Upper lobe of right lung (tissue), 1 donor: ENCODE measurements around the gene NR2C2AP. TPM values are rescaled to one million over a fixed set of nuclear protein-coding genes. Genes with fewer than 3 reads are reported as not detected.
"Not testable (repeated sequence)": the region's sequence is repeated elsewhere in the genome, so short reads cannot be mapped to it uniquely, and the experiment has no call there.

Experiments used
- ATAC-seq: fragments of 200-7000 bp; cut with Tn5 transposase; one replicate; pipeline ENCODE4 v1.9.1; 2020; ENCODE audit warnings: mild to moderate bottlenecking, moderate library complexity
- DNase-seq: peaks from one replicate; pipeline ENCODE4 v3.0.0-alpha.2; 2020
- H3K27ac ChIP-seq: fragments of 200-600 bp; one replicate; pipeline ENCODE4 v1.8.0; 2022
- H3K27me3 ChIP-seq: fragments of 200-600 bp; one replicate; pipeline ENCODE4 v1.8.0; 2022; ENCODE audit warnings: mild to moderate bottlenecking
- H3K36me3 ChIP-seq: fragments of 200-600 bp; one replicate; pipeline ENCODE4 v1.8.0; 2022
- H3K4me1 ChIP-seq: fragments of 200-600 bp; one replicate; pipeline ENCODE4 v1.8.0; 2022
- H3K4me3 ChIP-seq: fragments of 200-600 bp; one replicate; pipeline ENCODE4 v1.8.0; 2022; ENCODE audit warnings: mild to moderate bottlenecking
- H3K9me3 ChIP-seq: fragments of 200-600 bp; one replicate; pipeline ENCODE4 v1.8.0; 2022
- CTCF ChIP-seq: fragments of 200-600 bp; IDR thresholded peaks from one replicate; pipeline ENCODE4 v1.8.0; 2022; ENCODE audit warnings: antibody characterized with exemption
- intact Hi-C: fragments of 100-400 bp; cut with DNase I; formaldehyde crosslinking; loops from one replicate; pipeline ENCODE4 v1.11.0; 2022
- total RNA-seq: library from RNA; stranded (reverse); fragmentation: NEBNext Ultra II Directional; extraction: Animal tissue kit (Norgen Biotek cat#: 25700); gene quantifications from one replicate; pipeline ENCODE4 v1.2.1, GENCODE V29; 2021
- donor health status: DM: no; HTN: yes; CAD: no; lungs with severe emphysema.

NR2C2AP gene
- total RNA-seq, 1 donor from 2014 or later: 12.6 TPM

DNA sequence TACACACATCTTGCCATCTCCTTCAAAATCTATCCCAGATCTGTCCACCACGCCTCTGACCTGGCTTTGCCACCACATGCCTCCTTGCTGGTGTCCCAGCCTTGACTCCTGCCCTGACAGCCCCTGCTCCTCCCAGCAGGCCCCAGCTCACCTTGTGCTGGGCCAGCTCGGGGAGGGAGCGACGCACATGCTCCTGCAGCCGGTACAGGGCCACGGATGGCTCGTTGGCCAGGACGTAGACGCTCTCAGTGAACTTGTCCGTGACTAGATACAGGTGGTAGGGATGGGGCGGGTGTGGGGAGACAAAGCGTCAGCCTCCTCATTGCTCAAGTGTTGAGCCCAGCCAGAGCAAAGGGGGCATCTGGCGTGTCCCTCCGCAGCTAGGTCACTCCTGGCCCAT lies 16.5 kb downstream of the NR2C2AP start:
- intact Hi-C loops: no loop called here
- Histone ChIP-seq H3K9me3 (no peaks in the 10 kb centered on the region), H3K4me3 (no peak overlapping the region), H3K4me1 (peaks cover 25% of the 10 kb centered on the region), H3K36me3 (peaks cover 22% of the 10 kb centered on the region), H3K27me3 (no peaks in the 10 kb centered on the region), H3K27ac (no peak overlapping the region)
- TF ChIP-seq CTCF: no peak
- ATAC-seq (no peak), DNase-seq (no peak)

GRCh38 chr19:19185853-19186740 lies 17.1 kb downstream of the NR2C2AP start:
- ATAC-seq (peak; percentile 87), DNase-seq (no peak)
- H3K27ac ChIP-seq: no peak overlapping the region
- intact Hi-C loops: no loop called here
- no peaks in the 10 kb centered on the region for H3K9me3 ChIP-seq
- no peaks in the 10 kb centered on the region for H3K27me3 ChIP-seq
- peak; percentile 58 for TF ChIP-seq CTCF
- no peak overlapping the region for H3K4me3 ChIP-seq
- peaks cover 29% of the 10 kb centered on the region for H3K36me3 ChIP-seq
- peaks cover 22% of the 10 kb centered on the region for H3K4me1 ChIP-seq

- H3K27ac ChIP-seq: no peak overlapping the region
- peaks cover 30% of the 10 kb centered on the region for H3K36me3 ChIP-seq
- H3K27me3 ChIP-seq: no peaks in the 10 kb centered on the region
- H3K9me3 ChIP-seq: no peaks in the 10 kb centered on the region
- intact Hi-C loops: no loop called here
- TF ChIP-seq CTCF: no peak
- ATAC-seq (no peak), DNase-seq (no peak)
- H3K4me3 ChIP-seq: no peak overlapping the region
- no peaks in the 10 kb centered on the region for H3K4me1 ChIP-seq
Measured at GRCh38 chr19:19181488-19181998, 21.7 kb downstream of the NR2C2AP start.

DNA sequence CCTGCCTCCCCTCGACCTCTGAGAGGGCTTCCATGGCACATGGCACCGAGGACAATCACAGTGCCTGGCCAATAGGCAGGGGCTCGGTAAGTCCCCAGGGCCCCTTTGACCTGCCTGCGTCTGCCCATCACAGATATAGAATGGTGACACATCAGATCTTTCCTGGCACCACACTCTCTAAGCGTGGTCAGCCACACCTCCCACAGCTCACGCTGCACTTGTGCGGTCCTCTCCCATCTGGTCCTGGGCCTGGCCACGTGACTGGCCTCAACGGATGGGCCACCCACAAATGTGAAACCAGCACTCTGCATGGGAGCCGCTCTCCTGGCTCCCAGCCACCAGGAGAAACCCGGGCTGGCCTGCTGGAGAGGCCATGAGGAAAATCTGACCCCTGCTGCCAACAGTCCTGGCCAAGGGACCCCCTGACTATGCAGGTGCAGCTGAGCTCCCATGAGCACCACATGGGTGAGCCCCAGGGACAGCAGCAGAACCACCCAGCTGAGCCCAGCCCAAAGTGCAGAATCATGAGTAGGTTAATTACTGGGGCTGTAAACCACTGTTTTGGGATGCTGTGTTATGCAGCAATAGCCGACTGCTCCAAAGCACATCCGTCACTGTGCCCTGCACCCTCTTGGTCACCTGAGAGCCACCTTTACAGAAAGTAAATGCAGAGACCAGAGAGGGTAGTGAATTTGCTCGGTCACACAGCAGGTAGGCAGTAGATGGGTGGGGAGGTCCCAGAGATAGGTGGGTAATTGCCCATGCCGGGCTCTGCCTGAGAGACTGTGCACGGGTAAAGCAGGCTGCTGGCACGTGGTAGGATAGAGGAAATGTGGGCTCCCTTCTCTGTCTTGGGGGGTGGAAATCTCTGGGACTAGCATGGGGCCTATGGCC lies 23.4 kb downstream of the NR2C2AP start:
- Histone ChIP-seq H3K4me1 (no peaks in the 10 kb centered on the region), H3K4me3 (no peak overlapping the region), H3K27ac (no peak overlapping the region), H3K27me3 (no peaks in the 10 kb centered on the region), H3K36me3 (peaks cover 18% of the 10 kb centered on the region), H3K9me3 (no peaks in the 10 kb centered on the region)
- TF ChIP-seq CTCF: no peak
- ATAC-seq (no peak), DNase-seq (no peak)
- intact Hi-C loops: no loop called here

- Histone ChIP-seq H3K4me3 (no peak overlapping the region), H3K27me3 (no peaks in the 10 kb centered on the region), H3K9me3 (no peaks in the 10 kb centered on the region), H3K27ac (no peak overlapping the region), H3K36me3 (peaks cover 13% of the 10 kb centered on the region), H3K4me1 (no peaks in the 10 kb centered on the region)
- ATAC-seq (no peak), DNase-seq (no peak)
- intact Hi-C loops: no loop called here
- no peak for TF ChIP-seq CTCF
Measured at GRCh38 chr19:19176950-19177349, 26.3 kb downstream of the NR2C2AP start.

DNA sequence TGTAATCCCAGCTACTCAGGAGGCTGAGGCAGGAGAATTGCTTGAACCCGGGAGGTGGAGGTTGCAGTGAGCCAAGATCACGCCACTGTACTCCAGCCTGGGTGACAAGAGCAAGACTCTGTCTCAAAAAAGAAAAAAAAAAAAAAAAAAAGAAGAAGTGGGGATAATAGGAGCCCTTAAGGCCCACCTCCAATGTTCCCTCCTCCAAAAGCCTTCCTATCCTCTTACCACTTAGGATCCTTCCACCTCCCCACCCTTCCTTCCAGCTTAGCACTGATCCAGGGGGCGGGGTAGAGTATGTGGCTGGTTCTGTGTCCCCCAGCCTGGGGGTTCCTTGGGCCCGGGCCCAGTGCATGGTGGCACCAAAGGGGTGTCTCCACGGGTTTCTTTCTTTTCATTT lies 30.0 kb downstream of the NR2C2AP start:
- intact Hi-C loops, H3K36me3 ChIP-seq, H3K9me3 ChIP-seq, H3K4me3 ChIP-seq, DNase-seq, H3K27ac ChIP-seq, ATAC-seq, H3K27me3 ChIP-seq: not testable (repeated sequence)
- peaks cover 11% of the 10 kb centered on the region for H3K4me1 ChIP-seq
